HG03565 (cell line): ENCODE measurements around the gene SYNPR.
"Not testable (repeated sequence)": the region's sequence is repeated elsewhere in the genome, so short reads cannot be mapped to it uniquely, and the experiment has no call there.

ENCODE experiments used
- ATAC-seq: cut with Tn5 transposase; IDR thresholded peaks from one replicate; pipeline ENCODE4 v1.9.1; 2021; ENCODE audit warnings: mild to moderate bottlenecking, moderate library complexity; ENCODE audit not compliant: unreplicated experiment

The SYNPR gene

GRCh38 chr3:63609408-63609807 is 331.3 kb downstream of the SYNPR start:
- ATAC-seq: no peak

DNA sequence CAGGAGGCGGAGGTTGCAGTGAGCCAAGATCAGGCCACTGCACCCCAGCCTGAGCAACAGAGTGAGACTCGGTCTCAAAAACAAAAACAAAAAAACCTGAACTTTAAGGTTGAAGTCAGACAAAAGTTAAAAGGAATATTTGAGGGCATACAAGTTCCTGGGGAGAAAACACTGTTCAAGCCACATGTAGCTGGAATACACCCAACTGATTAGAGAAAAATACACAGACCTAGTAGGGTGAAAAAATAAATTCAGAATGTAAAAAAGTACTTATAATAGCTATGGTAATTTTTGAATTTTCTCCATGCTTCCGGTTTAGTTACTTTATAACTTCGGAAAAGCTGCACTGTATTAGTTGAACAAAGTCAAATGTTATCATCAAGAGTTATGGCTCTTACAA is 331.7 kb downstream of the SYNPR start:
- no peak for ATAC-seq

DNA sequence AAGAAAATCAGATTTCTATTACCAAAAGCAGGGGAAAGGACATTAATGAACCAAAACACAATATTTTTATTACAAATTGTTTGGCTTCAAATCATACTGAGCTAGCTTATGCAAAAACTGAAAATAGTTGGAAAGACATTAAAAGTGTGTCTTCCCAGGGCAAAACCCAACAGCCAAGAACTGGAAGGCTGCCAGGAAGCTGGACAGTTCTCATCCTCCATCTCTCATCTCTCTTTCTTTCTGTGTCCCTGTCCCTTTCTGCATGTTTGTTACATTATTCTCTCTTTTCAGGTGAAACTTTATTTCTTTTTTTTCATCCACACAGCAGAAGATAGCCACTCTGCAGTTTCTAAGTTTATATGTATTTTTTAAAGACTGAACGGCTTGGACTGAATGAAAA is 333.3 kb downstream of the SYNPR start:
- no peak for ATAC-seq

- no peak for ATAC-seq
Measured at GRCh38 chr3:63613561-63613960, 335.5 kb downstream of the SYNPR start.

DNA sequence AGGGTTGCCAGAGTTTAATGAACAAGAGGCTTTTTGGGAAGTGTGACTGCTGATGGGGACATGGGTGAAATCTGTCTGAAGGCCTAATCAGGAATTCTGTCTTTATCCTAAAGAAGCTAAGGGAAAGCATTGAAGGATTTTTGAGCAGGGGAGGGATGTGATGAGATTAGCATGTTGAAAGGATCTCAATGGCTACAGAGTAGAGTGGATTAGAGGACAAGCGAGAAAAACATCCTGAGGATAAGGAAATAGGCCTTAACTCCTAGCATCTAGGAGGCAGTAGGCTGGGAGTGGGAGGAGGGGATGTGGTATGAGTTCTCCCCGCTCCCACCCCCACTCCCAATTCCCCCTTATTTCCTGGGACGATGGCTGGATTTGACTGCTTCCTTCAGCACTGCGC is 339.3 kb downstream of the SYNPR start:
- no peak for ATAC-seq

DNA sequence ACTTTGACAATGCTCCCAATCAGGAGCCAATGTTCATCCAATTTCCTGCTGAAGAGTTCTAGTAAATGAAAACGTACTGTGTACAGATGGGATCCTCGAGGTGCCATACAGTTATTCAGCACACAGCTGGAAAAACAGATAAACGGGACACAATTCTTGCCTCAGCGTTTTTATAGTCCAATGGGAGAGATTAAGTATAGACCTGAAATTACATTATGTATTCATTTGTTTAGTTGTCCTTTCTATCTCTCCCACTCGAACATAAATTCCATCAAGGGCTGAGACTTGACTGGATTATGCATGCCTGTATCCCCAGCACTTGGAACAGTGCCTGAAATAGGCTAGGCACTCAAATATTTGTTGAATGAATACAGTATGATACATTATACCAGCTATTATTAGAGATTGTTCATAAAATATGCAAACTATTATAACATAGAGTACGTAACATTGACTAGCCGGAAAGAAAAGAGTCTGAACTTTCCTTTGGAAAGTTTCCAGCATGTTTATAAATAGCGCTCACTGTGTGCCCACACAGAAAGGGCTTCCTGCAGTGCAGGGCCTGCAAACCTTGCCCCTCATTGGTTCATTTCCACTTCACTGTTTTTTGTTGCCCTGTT is 346.9 kb downstream of the SYNPR start:
- ATAC-seq: no peak

DNA sequence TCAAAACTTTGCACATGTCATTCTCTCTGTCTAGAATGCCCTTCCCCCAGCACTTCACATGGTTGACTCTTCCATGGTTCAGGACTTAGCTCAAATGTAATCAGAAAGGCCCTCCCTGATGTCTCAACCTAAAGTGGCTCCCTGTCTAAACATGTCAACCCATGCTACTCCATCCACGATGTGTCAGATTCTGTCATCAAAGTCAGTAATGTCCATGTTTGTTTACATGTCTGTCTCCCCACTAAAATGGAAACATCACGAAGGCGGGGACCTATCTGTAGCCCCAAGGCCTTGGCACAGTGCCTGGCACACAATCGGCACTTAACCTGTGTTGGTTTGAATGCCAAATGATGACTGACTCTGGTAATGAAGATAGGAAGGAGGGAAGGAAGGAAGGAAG is 353.6 kb downstream of the SYNPR start:
- ATAC-seq: no peak

GRCh38 chr3:63635186-63635585 is 357.1 kb downstream of the SYNPR start:
- ATAC-seq: no peak

- no peak for ATAC-seq
Measured at GRCh38 chr3:63639806-63640205, 361.7 kb downstream of the SYNPR start.

GRCh38 chr3:63642488-63642887 is 364.4 kb downstream of the SYNPR start:
- no peak for ATAC-seq

GRCh38 chr3:63644212-63644797 is 366.2 kb downstream of the SYNPR start:
- no peak for ATAC-seq

GRCh38 chr3:63644928-63645781 is 367.0 kb downstream of the SYNPR start:
- not testable (repeated sequence) for ATAC-seq

GRCh38 chr3:63652066-63652725 is 374.1 kb downstream of the SYNPR start, which contains the start of gene SNTN:
TSS of gene SNTN (plus strand) at chr3:63652675. CDS start at chr3:63652688, 13 bp downstream.
- ATAC-seq: no peak

GRCh38 chr3:63654211-63654610 is 376.1 kb downstream of the SYNPR start:
- no peak for ATAC-seq

DNA sequence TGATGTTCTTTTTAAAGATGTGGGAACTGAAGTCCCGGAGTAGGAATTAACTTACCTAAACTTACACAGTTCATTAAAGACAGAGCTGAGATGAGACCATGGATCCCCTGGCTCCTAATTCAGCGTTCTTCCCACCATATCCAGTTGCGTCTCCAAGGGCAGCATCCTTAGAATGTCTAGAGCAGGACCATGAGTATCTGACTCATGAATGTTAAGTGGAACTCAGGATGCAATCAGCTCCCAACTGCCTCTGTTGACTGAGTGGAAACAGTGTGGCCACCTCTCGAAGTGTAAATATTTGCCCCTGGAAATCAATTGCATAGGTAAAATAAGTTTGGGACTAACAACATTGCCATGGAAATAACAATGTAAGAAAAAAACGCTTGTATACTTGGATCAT is 376.8 kb downstream of the SYNPR start:
- no peak for ATAC-seq

DNA sequence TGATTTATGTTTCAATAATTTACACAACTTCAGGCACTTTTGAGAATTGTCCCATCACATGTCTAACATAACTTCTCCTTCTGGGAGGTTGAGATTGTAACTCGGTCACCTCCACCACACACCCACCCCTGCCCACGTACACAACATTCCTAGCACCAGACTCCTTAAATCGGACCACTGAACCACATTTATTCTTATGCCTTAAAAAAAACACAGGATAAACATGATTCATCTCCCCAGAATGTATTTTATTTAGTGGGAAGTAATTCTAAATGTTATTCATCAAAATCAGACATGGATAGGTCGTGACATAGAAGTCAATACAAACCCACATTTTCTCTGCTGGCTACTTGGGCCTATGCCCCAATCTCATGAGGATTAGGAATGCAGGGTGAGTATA is 377.4 kb downstream of the SYNPR start:
- no peak for ATAC-seq

DNA sequence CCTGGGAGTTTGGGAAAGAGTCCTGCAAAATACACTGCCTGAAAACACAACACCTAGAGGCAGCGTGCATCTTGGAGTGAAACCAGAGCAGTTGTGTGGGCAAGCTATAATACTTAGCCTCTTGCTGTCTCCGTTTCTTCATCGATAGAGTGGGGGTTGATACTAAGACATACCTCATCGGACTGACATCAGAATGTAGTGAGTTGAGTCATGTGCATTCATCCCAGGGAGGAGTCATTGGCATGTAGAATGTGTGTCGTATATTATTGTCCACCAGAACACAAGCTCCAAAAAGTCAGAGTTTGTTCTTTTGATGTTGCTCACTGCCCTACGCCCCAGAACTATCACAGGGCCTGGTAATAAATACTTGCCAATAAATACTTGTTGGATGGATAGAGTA is 378.7 kb downstream of the SYNPR start:
- ATAC-seq: no peak

GRCh38 chr3:63661242-63661641 is 383.1 kb downstream of the SYNPR start:
- ATAC-seq: no peak

- ATAC-seq: no peak
Measured at GRCh38 chr3:63662011-63662410, 383.9 kb downstream of the SYNPR start.

DNA sequence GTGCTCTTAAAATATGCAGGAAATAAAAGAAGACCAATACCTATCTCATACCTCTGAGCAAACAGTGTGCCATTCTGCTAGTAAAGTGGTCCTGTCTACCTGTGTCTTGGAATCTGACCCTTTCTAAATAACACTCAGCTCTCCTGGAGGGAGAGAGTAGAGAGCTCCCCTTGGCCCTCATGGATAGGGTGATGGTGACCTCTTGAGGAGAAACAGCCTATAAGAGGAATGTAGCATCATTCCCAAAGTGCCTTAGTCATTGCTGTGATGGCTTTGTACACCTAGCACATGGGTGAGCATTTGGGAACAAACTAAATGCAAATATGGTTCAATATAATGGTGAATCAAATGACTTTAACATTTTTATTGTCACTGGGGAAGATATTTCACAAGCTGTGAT is 384.4 kb downstream of the SYNPR start:
- ATAC-seq: no peak
